H9 (cell line): ENCODE measurements around the gene LMO3. TPM values are rescaled to one million over a fixed set of nuclear protein-coding genes. Genes with fewer than 3 reads are reported as not detected.

Source experiments
- DNase-seq: peaks from one replicate; pipeline ENCODE4 v3.0.0-alpha.2; 2017
- H2AFZ ChIP-seq: one replicate; pipeline ENCODE4 v1.6.1; 2013; ENCODE audit warnings: mild to moderate bottlenecking, low read length, control low read depth, moderate library complexity
- H2AK5ac ChIP-seq: 2 replicates; pipeline ENCODE4 v1.6.1; 2013; ENCODE audit warnings: low read length, control low read depth, mixed read lengths; ENCODE audit not compliant: insufficient read length
- H2BK120ac ChIP-seq: one replicate; pipeline ENCODE4 v1.6.1; 2013; ENCODE audit warnings: low read depth, mild to moderate bottlenecking, low read length, control low read depth, inconsistent platforms; ENCODE audit not compliant: poor library complexity, severe bottlenecking
- H2BK12ac ChIP-seq: 2 replicates; pipeline ENCODE4 v1.6.1; 2013; ENCODE audit warnings: low read length, control low read depth, mixed read lengths, low read depth; ENCODE audit not compliant: insufficient read length
- H2BK15ac ChIP-seq: 2 replicates; pipeline ENCODE4 v1.6.1; 2013; ENCODE audit warnings: low read depth, low read length, control low read depth
- H2BK20ac ChIP-seq: one replicate; pipeline ENCODE4 v1.6.1; 2013; ENCODE audit warnings: low read depth, mild to moderate bottlenecking, low read length, control low read depth, inconsistent platforms; ENCODE audit not compliant: poor library complexity, severe bottlenecking
- H2BK5ac ChIP-seq: 2 replicates; pipeline ENCODE4 v1.6.1; 2013; ENCODE audit warnings: low read length, control low read depth, mixed read lengths; ENCODE audit not compliant: insufficient read length
- H3K14ac ChIP-seq: 2 replicates; pipeline ENCODE4 v1.6.1; 2013; ENCODE audit warnings: low read length, control low read depth; ENCODE audit not compliant: insufficient read depth
- H3K18ac ChIP-seq: 2 replicates; pipeline ENCODE4 v1.6.1; 2013; ENCODE audit warnings: low read depth, mild to moderate bottlenecking, mixed read lengths, low read length, control low read depth; ENCODE audit not compliant: insufficient read length
- H3K23ac ChIP-seq: 2 replicates; pipeline ENCODE4 v1.6.1; 2013; ENCODE audit warnings: low read length, control low read depth, mixed read lengths, low read depth; ENCODE audit not compliant: insufficient read length
- H3K23me2 ChIP-seq: 2 replicates; pipeline ENCODE4 v1.6.1; 2013; ENCODE audit warnings: low read depth, mild to moderate bottlenecking, mixed read lengths, low read length, control low read depth; ENCODE audit not compliant: insufficient read length, poor library complexity, severe bottlenecking
- H3K27ac ChIP-seq: 2 replicates; pipeline ENCODE4 v1.5.1; 2013; ENCODE audit warnings: low read length, control low read depth, mixed read lengths, low read depth; ENCODE audit not compliant: insufficient read length
- H3K27me3 ChIP-seq: 2 replicates; pipeline ENCODE4 v1.6.1; 2013; ENCODE audit warnings: low read length, control low read depth, inconsistent platforms; ENCODE audit not compliant: insufficient read depth
- H3K4ac ChIP-seq: 2 replicates; pipeline ENCODE4 v1.6.1; 2013; ENCODE audit warnings: low read depth, mild to moderate bottlenecking, control low read depth, inconsistent platforms, low read length, moderate library complexity
- H3K4me1 ChIP-seq: 2 replicates; pipeline ENCODE4 v1.6.1; 2013; ENCODE audit warnings: low read length, control low read depth, inconsistent platforms; ENCODE audit not compliant: insufficient read depth
- H3K4me2 ChIP-seq: 2 replicates; pipeline ENCODE4 v1.6.1; 2013; ENCODE audit warnings: low read length, control low read depth, mixed read lengths; ENCODE audit not compliant: insufficient read length, insufficient read depth
- H3K56ac ChIP-seq: 2 replicates; pipeline ENCODE4 v1.6.1; 2013; ENCODE audit warnings: low read depth, mild to moderate bottlenecking, mixed read lengths, low read length, control low read depth; ENCODE audit not compliant: insufficient read length
- H3K79me1 ChIP-seq: 2 replicates; pipeline ENCODE4 v1.6.1; 2013; ENCODE audit warnings: low read depth, mild to moderate bottlenecking, moderate library complexity, low read length, control low read depth, inconsistent platforms; ENCODE audit not compliant: insufficient read depth, poor library complexity, severe bottlenecking
- H3K79me2 ChIP-seq: 2 replicates; pipeline ENCODE4 v1.6.1; 2013; ENCODE audit warnings: low read length, control low read depth, inconsistent platforms; ENCODE audit not compliant: insufficient read depth
- H3K9ac ChIP-seq: 2 replicates; pipeline ENCODE4 v1.6.1; 2013; ENCODE audit warnings: low read length, control low read depth, mixed read lengths; ENCODE audit not compliant: insufficient read length; ENCODE audit errors: extremely low read depth
- H3K9me3 ChIP-seq: one replicate; pipeline ENCODE4 v1.6.1; 2013; ENCODE audit warnings: low read depth, low read length, inconsistent platforms; ENCODE audit not compliant: control insufficient read depth
- H3T11ph ChIP-seq: one replicate; pipeline ENCODE4 v1.6.1; 2013; ENCODE audit warnings: mild to moderate bottlenecking, low read length, control low read depth, inconsistent platforms
- H4K20me1 ChIP-seq: one replicate; pipeline ENCODE4 v1.6.1; 2013; ENCODE audit not compliant: control insufficient read depth, insufficient read length, insufficient read depth
- H4K5ac ChIP-seq: 2 replicates; pipeline ENCODE4 v1.6.1; 2013; ENCODE audit warnings: low read depth, mild to moderate bottlenecking, mixed read lengths, low read length, control low read depth; ENCODE audit not compliant: insufficient read length
- H4K8ac ChIP-seq: replicated peaks from 2 replicates; pipeline ENCODE4 v1.6.1; 2013; ENCODE audit warnings: low read length, control low read depth, mixed read lengths, low read depth; ENCODE audit not compliant: insufficient read length
- H4K91ac ChIP-seq: 2 replicates; pipeline ENCODE4 v1.6.1; 2013; ENCODE audit warnings: low read depth, mild to moderate bottlenecking, moderate library complexity, mixed read lengths, low read length, control low read depth; ENCODE audit not compliant: insufficient read length
- H3K27ac Mint-ChIP-seq, 3 experiments: 2 replicates in 2 of 3; 3 replicates in 1 of 3; pipeline ENCODE4 v1.8.0; 2020 to 2021; ENCODE audit warnings: mixed read lengths in 3 of 3, mild to moderate bottlenecking in 1 of 3, moderate library complexity in 1 of 3
- H3K27me3 Mint-ChIP-seq: 2 replicates; pipeline ENCODE4 v1.8.0; 2021; ENCODE audit warnings: low read depth, mild to moderate bottlenecking, moderate library complexity, mixed read lengths
- H3K36me3 Mint-ChIP-seq, 3 experiments: 2 replicates in 2 of 3; 3 replicates in 1 of 3; pipeline ENCODE4 v1.8.0; 2020 to 2021; ENCODE audit warnings: low read depth in 3 of 3, mixed read lengths in 3 of 3; ENCODE audit not compliant: insufficient read depth in 1 of 3
- H3K4me1 Mint-ChIP-seq, 2 experiments: 2 replicates each; pipeline ENCODE4 v1.8.0; 2020; ENCODE audit warnings: mixed read lengths in 2 of 2
- H3K4me3 Mint-ChIP-seq, 2 experiments: 2 replicates in 1 of 2; 3 replicates in 1 of 2; pipeline ENCODE4 v1.8.0; 2020 to 2021; ENCODE audit warnings: mild to moderate bottlenecking in 2 of 2, mixed read lengths in 2 of 2, moderate library complexity in 1 of 2
- H3K9me3 Mint-ChIP-seq, 2 experiments: 2 replicates in 1 of 2; 3 replicates in 1 of 2; pipeline ENCODE4 v1.8.0; 2020; ENCODE audit warnings: mild to moderate bottlenecking in 2 of 2, mixed read lengths in 2 of 2, moderate library complexity in 1 of 2
- WGBS: extraction: QIAGEN DNeasy Blood & Tissue Kit; methylation state at CpG from one replicate; pipeline ENCODE4 v1.1.7; 2013; ENCODE audit warnings: missing lambda C conversion rate, low lambda C conversion rate, mixed read lengths; ENCODE audit not compliant: insufficient read length; ENCODE audit errors: extremely low coverage; 5-methylcytosine and 5-hydroxymethylcytosine counted together
- total RNA-seq: library from RNA; stranded (reverse); gene quantifications from 2 replicates; pipeline ENCODE4 v1.2.1, GENCODE V29; 2021
- TF ChIP-seq, protein P1 (sequence below): fragments of 200-600 bp; sonication (generic); conservative IDR thresholded peaks from 3 replicates; pipeline ENCODE4 v1.8.0; 2021; ENCODE audit warnings: antibody characterized with exemption, mild to moderate bottlenecking

The LMO3 gene
- total RNA-seq, 1 experiment from 2014 or later, result not detected

DNA sequence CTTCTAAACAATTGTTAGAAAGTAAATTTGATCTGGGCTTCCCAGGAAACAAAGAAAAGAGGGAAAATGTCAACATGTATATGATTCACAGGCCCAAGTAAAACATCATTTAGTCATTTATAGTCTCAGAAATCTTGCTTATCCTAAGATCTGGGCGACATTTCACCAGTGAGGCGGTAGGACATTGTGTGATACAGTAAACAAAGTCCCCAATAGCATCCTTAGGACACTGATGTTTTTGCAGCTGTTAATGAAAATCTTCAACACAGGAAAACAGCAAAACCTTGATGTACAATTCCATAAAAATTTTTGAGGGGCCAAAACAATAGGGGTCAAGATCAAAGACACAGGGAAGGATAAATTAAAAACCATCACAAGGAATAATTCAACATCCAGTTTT, 20.2 kb downstream of the LMO3 start:
- no peak for DNase-seq
- H3K4ac ChIP-seq, result no peak overlapping the region
- no peaks in the 10 kb centered on the region for H3K79me1 ChIP-seq
- no peak overlapping the region for H2AK5ac ChIP-seq
- H3K18ac ChIP-seq, result no peak overlapping the region
- no peak overlapping the region for H2BK12ac ChIP-seq
- H3K4me1 ChIP-seq, result no peaks in the 10 kb centered on the region
- H3K4me2 ChIP-seq, result no peak overlapping the region
- Mint-ChIP-seq H3K27me3 (no peaks in the 10 kb centered on the region), H3K4me1 (no peaks in the 10 kb centered on the region; a peak in 1 of 4 replicates), H3K4me3 (no peak overlapping the region), H3K9me3 (peaks cover 0 to 4% of the 10 kb centered on the region in 2 experiments; a peak in 2 of 5 replicates), H3K36me3 (peaks cover 0 to 9% (median 6%) of the 10 kb centered on the region in 3 experiments; a peak in 4 of 7 replicates), H3K27ac (no peak overlapping the region)
- no peak overlapping the region for H4K5ac ChIP-seq
- H3K23ac ChIP-seq, result no peak overlapping the region
- H4K91ac ChIP-seq, result no peak overlapping the region
- no peaks in the 10 kb centered on the region for H3K27me3 ChIP-seq
- WGBS, result no CpG with 5 or more reads among the region's 2 CpGs
- no peaks in the 10 kb centered on the region for H3K79me2 ChIP-seq
- H3K14ac ChIP-seq, result no peak overlapping the region
- no peak overlapping the region for H2BK20ac ChIP-seq
- no peak overlapping the region for H2BK120ac ChIP-seq
- H3K9ac ChIP-seq, result no peak overlapping the region
- H3K27ac ChIP-seq, result no peak overlapping the region
- TF ChIP-seq, protein P1, sequence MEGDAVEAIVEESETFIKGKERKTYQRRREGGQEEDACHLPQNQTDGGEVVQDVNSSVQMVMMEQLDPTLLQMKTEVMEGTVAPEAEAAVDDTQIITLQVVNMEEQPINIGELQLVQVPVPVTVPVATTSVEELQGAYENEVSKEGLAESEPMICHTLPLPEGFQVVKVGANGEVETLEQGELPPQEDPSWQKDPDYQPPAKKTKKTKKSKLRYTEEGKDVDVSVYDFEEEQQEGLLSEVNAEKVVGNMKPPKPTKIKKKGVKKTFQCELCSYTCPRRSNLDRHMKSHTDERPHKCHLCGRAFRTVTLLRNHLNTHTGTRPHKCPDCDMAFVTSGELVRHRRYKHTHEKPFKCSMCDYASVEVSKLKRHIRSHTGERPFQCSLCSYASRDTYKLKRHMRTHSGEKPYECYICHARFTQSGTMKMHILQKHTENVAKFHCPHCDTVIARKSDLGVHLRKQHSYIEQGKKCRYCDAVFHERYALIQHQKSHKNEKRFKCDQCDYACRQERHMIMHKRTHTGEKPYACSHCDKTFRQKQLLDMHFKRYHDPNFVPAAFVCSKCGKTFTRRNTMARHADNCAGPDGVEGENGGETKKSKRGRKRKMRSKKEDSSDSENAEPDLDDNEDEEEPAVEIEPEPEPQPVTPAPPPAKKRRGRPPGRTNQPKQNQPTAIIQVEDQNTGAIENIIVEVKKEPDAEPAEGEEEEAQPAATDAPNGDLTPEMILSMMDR, result no peak
- no peak overlapping the region for H3K56ac ChIP-seq
- H3K23me2 ChIP-seq, result no peaks in the 10 kb centered on the region
- H2BK15ac ChIP-seq, result no peak overlapping the region
- no peaks in the 10 kb centered on the region for H4K20me1 ChIP-seq
- H3K9me3 ChIP-seq, result no peaks in the 10 kb centered on the region
- no peak overlapping the region for H4K8ac ChIP-seq
- H2AFZ ChIP-seq, result no peak overlapping the region
- no peak overlapping the region for H3T11ph ChIP-seq
- no peak overlapping the region for H2BK5ac ChIP-seq
